Measurements from ENCODE around the gene RPS6KA1.

RPS6KA1 gene

DNA sequence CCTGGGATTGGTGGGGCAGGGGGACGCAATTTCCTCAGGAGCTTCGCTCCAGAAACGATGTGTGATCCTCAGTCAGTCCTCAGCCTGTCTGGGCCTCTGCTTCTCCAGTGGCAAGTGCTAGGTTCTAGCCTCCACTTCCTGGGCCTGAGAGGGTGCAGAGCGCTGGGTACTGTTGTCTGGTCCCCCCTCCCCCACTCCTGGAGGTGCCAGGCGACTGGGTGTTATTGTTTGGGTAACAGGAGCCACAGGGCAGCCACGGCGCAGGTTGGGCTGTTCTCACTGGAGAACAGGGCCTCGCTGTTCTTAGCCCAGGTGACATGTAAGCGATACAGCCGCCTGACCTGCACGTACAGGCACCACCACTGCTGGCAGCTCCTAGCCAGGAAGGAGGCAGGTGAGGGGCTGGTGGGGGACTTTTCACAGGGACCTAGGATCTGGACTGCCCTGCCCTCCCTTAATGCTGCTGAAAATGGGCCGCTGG lies 2.1 kb downstream of the RPS6KA1 start:
- no peak for DNase-seq (ENCODE audit: low read depth)

DNA sequence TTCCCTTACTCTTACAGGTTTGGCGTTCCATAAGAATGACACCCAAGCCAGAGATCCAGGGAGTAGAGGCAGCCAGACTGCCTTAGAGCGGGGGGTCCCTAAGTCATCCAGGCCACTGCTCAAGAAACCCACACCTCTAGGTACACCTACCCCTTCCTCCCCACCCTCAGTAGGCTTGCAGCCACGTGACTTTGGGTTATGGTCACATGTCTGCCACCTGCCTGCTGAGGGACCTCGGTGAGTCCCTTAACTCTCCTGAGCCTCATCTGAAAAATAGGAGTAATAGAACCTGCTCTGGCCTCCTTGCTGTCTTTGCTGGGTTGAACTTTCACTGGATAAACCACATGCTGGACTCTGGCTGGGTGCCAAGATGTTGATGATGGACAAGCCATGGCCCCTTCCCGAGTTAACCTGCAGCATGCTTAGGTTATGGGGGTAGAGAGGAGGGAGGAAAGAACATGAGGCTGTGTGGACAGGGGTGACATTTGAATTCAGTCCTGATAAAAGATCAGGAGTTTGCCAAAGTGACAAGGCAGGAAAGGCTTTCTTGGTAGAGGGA lies 4.5 kb downstream of the RPS6KA1 start:
- no peak for DNase-seq (ENCODE audit: low read depth)

DNA sequence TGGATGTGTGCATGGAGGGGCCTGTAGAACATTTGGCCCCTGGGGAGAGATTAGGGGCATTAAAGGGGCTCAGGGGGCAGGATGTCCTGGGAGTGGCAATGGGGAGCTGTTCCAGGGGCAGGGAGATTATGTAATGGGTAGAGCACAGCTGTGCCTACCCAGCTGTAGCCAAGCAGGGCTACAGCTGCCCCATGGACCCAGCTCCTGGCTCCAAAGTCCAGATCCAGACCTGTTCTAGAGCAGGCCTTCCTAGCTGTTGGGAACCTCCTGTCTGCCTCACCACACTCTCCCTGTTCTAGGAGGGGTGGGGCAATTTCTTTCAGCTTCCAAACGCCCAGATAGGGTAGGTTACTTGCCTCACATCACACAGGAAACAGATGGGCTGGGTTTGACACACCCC lies 5.6 kb downstream of the RPS6KA1 start:
- DNase-seq (ENCODE audit: low read depth), result no peak

DNA sequence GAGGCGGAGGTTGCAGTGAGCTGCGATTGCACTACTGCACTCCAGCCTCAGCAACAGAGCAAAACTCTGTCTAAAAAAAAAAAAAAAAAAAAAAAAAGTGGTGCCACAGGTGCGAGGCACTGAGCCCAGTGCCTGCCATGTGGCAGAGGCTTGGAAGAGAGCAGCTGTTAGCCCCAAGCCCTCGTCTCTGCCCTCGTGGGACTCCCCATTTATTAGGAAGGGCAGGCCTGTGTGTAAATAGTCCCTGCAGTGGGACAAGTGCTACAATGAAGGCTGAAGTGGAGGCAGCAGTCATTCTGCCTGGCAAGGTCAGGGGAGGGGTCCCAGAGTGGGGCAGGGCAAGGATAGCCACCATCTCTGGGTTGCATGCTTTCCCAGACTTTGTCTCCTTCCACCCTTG lies 6.5 kb downstream of the RPS6KA1 start:
- no peak for DNase-seq (ENCODE audit: low read depth)

DNA sequence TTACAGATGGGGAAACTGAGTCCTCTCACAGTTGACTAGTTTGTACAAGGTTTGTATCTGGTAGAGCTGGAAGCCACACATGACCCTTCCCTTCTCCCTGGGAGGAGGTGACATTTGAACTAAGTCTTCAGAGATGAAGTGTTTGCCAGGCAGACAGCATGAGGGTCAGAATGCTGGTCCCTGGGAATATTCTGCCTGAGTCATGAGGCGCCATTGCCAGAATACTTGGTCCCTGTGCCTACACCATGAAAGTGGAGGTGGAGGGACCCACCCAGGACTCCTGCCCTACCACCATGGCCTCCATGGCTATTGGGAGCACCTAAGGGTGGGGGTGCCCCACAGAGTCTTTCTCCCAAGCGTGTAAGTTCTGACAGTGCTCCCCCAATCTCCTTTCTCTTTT lies 7.0 kb downstream of the RPS6KA1 start:
- DNase-seq (ENCODE audit: low read depth), result no peak

DNA sequence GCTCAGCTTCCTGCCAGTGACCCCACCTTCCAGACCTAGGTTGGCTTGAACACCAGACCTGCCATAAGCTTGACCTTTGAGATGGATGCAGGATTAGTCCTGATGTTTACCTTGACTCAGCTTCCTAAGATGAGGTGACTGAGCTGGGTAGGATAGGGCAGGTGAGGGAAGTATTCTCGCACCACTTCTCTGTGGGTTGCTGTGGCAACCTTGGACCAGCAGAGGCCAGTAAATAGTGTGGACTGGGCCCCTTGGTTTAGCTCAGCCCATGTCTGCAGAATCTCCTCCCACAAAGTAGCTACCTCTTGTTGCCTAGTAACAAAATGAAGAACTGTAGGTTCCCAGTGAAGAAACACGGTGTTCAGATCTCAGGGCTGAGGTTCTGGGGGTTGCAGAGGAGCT lies 8.4 kb downstream of the RPS6KA1 start:
- DNase-seq (ENCODE audit: low read depth), result no peak

GRCh38 chr1:26538480-26539412 lies 9.2 kb downstream of the RPS6KA1 start:
- DNase-seq (ENCODE audit: low read depth), result no peak

DNA sequence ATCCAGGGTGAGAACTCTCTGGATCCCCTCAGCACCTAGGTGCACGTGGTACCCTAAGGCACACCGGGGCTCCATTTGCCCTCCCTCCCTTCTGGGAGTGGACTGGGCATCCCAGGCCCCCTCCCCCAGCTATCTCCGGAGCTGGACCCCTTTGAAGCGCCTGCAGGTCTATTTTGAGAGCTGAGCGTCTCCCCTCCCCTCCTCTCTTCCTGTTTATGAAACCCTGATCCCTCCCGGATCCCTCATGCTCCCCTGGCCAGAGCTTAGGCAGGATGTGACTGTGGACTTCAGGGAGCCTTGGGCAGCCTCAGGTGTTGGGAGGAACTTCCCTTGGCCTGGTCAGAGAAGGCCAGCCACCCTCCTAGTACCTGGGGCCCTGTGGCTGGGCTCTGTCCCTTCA lies 10.2 kb downstream of the RPS6KA1 start:
- DNase-seq (ENCODE audit: low read depth), result no peak

DNA sequence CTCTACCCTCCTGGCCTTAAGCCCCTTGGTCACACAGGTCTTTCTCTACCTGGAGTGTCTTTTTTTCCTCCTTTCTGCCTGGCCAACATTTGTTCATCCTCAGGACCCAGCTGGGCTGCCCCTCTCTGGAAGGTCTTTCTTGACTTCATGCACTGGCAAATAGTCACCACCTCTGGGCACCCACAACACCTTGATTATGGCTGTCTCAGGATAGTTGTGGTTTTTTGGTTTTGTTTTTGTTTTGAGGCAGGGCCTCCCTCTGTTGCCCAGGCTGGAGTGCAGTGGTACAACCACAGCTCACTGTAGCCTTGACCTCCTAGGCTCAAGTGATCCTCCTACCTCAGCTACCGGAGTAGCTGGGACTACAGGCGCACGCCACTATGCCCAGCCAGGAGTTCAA lies 10.8 kb downstream of the RPS6KA1 start:
- DNase-seq (ENCODE audit: low read depth), result no peak

GRCh38 chr1:26541431-26541815 lies 11.9 kb downstream of the RPS6KA1 start:
- DNase-seq (ENCODE audit: low read depth), result no peak

DNA sequence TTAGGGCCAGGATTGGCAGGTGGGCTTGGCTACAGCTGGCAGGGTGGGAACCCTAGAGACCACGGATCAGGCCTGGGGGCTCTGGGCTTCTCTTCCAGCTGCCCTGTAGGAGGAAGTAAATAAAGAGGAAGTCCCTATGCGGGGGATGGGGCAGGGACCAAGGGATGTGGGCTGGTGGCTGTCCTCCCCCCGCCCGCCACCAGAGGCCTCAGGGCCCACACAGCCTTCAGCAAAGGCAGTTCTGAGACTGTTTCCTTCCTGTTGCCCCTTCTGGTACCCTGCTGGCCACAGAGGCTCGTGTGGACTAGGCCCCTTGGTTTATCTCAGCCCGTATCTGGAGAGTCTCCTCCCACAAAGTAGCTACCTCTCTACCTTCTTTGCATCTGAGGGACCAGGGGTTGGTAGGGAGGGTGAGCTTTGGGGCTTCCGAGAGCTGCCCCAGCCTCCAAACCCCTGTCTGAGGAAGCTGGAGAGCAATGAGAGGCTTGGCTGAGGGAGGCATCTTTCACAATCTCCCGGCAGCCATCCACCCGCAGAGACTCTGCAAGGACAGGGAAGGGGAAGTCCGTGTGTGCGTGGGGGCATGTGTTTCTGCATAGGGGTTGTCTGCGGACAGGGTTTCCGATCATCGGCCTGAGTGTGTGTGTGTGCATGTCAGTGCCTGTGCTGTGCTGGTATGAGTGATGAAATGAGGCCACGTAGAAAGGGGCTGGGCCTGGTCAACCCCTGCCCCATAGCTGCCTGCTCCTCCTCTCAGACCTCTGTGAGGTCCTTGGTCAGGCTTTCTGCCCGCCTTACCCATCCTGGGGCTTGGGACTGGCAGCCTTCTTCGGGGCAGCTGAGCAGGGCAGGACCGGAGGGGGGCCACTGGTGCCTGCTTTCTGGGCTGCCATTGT lies 12.5 kb downstream of the RPS6KA1 start:
- DNase-seq (ENCODE audit: low read depth), result no peak

DNA sequence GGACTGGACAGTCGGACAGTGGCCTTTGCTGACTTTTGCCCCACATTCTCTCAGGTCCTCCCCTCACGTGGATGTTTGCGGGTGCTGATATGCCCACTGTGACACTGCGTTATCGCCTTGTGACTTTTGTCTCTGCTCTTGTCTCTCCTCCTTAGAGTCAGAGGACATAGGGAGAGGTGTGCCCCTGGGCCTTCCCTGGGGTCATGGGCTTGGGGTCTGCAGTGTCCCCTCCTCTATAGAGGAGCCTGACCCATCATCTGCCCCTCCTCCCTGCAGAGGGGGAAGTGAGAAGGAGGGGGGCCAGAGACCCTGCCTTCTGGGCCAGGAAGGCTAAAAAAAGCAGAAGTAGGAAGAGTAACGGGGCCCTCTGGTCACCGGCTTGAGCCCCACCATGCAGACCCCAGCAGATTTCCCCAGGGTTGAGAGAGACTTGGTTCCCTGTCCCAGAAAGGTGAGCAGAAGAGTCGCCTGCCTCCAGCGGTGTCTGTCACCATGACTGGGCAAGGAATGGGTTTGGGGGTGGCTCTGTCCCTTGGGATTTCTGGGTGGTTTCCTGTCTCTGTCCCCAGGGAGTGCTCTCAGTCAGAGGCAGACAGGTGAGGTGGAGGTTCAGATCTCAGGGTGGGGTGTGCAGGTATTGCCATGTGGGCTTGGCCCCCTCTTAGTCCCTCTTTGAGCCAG lies 13.3 kb downstream of the RPS6KA1 start:
- DNase-seq (ENCODE audit: low read depth), result no peak

- DNase-seq (ENCODE audit: low read depth), result no peak
These were observed 13.9 kb downstream of the RPS6KA1 start for GRCh38 chr1:26543462-26543861.

DNA sequence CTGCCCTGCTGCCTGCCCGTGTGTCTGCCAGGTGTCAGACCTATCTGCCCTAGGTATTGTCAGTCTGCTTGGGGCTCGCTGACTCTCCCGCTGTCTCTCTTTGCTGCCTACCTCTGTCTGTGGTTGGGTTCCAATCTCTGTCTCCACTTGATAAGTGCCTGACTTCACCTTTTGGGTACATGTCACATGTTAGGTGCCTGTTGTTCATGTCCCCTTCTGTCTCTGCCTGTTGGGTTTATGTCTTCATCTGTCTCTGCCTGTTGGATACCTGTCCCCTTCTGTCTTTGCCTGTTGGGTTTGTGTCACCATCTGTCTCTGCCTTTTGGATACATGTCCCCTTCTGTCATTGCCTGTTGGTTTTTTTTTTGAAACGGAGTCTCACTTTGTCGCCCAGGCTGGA lies 14.6 kb downstream of the RPS6KA1 start:
- no peak for DNase-seq (ENCODE audit: low read depth)

GRCh38 chr1:26545969-26546323 lies 16.4 kb downstream of the RPS6KA1 start:
- no peak for DNase-seq (ENCODE audit: low read depth)

DNA sequence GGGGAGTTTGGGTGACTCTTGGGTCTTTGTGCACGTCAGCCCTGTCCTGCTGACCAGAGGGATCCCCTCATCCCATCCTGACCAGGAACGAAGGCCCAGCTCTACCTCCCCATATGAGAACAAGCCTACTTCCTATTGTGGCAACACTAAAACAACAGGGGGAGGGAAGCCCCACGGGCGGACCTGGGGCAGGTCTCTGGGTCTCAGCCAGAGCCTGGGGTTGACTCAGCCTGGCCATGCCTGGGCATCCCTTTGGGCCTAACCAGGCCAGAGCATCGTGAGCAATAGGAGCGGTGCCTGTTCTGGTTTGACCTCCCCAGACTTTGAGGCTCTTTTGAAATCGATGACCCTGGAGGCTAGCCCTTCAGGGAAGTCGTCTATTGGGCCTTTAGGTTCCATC lies 16.8 kb downstream of the RPS6KA1 start:
- no peak for DNase-seq (ENCODE audit: low read depth)

GRCh38 chr1:26546819-26547218 lies 17.3 kb downstream of the RPS6KA1 start:
- no peak for DNase-seq (ENCODE audit: low read depth)

DNA sequence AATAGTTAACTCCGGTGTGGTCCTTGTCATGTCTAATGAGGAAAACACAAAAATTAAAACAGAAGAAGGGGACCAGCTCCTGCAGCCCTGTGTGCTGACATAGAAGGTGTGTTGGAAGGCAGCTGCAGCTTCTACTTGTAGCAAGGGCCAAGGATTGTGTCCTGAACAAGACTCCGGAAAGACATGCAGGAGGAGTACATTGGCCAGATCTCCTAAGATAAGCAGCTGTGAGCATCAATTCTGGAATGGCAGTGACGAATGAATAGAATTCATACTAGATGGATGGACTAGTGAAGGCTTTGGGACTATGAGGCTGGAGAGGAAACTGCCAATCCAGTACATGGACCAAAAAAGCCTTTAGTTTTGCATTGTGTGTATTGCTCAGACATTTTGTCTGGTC lies 19.3 kb downstream of the RPS6KA1 start:
- DNase-seq (ENCODE audit: low read depth), result no peak

GRCh38 chr1:26550946-26551345 lies 21.4 kb downstream of the RPS6KA1 start:
- no peak for DNase-seq (ENCODE audit: low read depth)

- no peak for DNase-seq (ENCODE audit: low read depth)
These were observed 23.2 kb downstream of the RPS6KA1 start for GRCh38 chr1:26552720-26553119.

DNA sequence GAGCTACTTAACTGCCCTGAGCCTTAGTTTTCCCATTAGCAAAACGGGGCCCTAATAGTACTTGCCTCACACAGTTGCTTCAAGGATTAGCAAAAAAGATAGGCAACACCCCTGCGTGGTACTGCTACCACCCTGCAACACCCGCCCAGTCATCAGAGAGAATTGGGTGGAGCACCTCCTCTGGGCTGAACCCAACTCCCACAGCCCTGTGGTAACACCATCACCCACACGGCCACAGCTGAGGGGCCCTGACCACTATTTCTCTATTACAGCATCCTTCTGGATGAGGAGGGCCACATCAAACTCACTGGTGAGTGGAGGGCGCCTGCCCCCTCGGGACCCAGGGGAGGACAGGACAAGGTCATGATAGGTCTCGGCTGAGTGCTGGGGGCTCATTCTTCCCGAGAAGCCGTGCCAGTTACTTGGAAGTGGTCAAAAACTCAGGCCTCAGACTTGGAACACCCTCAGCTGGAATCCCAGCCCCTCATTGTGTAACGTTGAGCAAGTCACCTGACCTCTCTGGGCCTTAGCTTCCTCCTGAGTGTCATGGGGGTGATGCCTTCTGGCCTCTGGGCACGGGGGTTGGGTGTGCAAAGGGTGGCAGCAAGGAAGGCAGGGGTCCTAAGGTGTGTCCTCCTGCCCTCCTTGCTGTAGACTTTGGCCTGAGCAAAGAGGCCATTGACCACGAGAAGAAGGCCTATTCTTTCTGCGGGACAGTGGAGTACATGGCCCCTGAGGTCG lies 24.6 kb downstream of the RPS6KA1 start:
- DNase-seq (ENCODE audit: low read depth), result no peak

Measured in non-pigmented ciliary epithelial cell (primary cell).